GM15510 (cell line): ENCODE measurements around the gene RBM48.

Experiments
- POLR2A ChIP-seq: IDR thresholded peaks from 3 replicates; pipeline ENCODE4 v1.6.1; 2011; ENCODE audit warnings: borderline replicate concordance; ENCODE audit not compliant: insufficient read length; ENCODE audit errors: extremely low read depth

Gene RBM48

GRCh38 chr7:92527300-92528187, 1.1 kb upstream of the RBM48 start:
- TF ChIP-seq POLR2A = no peak

GRCh38 chr7:92528958-92529264, 316 bp downstream of the RBM48 start:
- no peak for TF ChIP-seq POLR2A

DNA sequence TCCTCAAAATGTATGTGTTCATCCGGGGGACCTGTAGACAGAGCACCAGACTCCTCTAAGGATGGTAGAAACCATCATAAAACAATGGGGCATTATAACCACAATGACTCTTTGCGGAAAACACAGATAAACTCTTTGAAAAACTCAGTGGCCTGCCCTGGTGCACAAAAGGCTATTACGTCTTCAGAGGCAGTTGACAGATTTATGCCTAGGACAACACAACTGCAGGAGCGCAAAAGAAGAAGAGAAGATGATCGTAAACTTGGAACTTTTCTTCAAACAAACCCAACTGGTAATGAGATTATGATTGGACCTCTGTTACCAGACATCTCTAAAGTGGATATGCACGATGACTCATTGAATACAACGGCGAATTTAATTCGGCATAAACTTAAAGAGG, 6.0 kb downstream of the RBM48 start:
- no peak for TF ChIP-seq POLR2A

DNA sequence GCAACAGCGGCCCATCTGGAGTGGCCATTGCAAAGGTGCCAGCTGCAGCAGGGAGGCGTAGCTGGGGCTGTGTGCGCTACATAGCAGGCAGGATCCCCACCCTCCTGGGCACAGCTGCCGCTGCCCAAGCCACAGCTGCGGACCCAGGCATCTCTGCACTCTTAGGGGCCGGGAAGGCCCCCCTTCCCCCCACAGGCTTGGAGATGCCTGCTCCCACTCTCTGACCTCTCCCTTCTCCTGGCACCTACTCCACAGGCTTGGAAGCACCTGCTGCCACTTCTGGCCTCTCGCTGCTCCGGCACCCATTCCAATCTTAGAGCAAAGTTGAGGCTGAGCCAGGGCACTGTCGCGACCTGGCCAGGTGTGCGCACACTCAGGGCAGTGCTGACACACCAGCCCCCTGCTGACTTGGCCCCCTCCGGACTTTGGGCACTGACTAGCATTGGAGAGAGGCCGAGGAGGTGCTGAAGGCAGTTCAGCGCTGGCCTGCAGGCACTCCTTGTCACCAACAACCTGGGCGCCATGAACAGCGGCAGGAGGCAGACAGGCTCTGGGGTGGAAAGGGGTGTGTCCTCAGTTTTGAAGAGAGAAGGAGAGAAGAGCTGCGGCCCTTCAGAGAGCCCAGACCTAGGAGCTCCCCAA, 18.4 kb downstream of the RBM48 start:
- no peak for TF ChIP-seq POLR2A

DNA sequence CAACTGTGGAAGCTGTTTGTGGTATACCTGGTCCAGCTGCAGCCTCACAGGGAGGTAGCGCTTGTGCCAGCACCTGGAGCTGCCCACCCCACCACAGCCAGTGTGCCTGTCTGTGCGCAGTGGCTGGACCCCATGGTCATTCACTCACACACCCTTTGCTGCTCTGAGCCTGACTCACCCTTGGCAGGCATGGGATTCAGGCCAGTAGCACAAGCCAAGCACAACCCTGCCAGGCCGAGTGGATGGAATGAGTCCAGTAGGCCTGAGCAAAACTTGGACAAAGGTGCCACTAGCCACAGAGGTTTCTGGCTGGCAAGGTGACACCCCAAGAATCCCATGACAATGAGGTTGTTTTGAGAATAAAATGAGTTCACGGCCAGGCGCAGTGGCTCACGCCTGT, 19.0 kb downstream of the RBM48 start:
- no peak for TF ChIP-seq POLR2A

- no peak for TF ChIP-seq POLR2A
Measured at GRCh38 chr7:92550194-92550593, 21.6 kb downstream of the RBM48 start.

- no peak for TF ChIP-seq POLR2A
Measured at GRCh38 chr7:92557249-92557648, 28.7 kb downstream of the RBM48 start.

GRCh38 chr7:92557808-92558362, 29.3 kb downstream of the RBM48 start:
- TF ChIP-seq POLR2A = no peak

DNA sequence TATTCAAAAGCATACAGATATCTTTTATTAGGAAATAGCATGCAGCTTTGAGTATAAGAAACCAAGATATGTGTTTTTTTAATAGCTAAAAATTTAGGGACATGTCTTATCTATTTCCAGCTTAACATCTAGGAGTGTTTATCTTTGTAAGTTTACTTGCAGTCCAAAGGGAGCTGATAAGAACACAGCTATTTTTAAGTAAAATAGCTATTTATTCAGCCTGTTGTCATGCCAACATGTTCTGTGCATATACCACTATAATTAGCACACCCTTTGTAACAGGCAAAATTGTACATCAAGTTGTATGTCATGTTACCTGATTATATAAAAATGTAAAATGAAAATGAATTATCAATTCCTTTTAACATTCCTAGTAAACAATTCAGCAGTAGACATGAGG, 32.0 kb downstream of the RBM48 start:
- TF ChIP-seq POLR2A = no peak

DNA sequence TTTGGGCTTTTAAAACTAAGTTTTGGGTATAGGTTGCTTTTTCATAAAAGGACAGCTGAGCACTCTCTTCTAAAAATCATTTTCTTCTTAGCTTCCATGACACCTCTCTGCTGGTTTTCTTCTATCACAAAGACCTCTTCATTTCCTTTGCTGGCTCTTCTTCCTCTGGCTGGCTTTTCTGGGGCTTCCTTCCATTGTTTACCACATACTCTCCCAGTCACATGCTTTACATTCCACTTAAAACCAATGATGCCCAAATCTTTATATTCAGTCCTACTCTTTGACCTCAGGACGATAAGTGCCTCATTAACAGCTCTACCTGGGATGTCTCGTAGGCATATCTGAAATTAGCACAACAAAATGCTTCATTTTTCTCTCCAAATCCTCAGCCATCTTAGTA, 34.8 kb downstream of the RBM48 start:
- TF ChIP-seq POLR2A = no peak

DNA sequence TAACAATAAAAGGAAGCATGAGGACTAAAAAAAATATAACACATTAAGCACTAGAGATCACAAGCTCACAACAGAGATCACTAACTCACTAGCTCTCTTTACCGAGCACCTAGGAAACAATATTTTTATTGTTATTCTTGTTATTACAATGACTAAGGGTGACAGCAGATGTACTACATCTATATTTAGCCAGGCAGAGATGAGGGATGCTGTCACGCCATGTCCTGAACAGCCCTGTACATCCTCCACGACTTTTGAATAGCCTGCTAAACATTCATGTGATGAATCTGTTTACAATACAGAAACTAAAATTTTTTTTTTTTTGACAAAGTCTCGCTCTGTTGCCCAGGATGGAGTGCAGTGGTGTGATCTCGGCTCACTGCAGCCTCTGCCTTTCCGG, 38.9 kb downstream of the RBM48 start:
- TF ChIP-seq POLR2A = no peak

DNA sequence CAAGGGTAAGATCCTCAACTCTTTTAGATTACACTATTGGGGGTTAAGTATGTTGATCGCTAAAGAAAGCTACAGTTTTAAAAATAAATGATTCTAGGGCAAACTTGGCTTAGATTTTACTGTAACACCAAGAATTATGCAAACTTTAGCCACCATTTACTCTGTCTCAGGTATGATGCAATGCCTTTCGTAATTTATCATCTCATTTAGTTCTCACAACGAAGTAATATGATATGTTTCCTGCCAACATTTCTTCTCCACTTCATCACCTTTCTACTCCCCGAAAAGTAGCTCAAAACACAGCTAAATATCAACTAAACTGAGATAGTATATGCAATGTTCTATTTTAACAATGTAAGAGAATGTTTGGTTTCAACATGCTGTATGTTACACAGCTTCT, 40.5 kb downstream of the RBM48 start:
- TF ChIP-seq POLR2A = no peak

DNA sequence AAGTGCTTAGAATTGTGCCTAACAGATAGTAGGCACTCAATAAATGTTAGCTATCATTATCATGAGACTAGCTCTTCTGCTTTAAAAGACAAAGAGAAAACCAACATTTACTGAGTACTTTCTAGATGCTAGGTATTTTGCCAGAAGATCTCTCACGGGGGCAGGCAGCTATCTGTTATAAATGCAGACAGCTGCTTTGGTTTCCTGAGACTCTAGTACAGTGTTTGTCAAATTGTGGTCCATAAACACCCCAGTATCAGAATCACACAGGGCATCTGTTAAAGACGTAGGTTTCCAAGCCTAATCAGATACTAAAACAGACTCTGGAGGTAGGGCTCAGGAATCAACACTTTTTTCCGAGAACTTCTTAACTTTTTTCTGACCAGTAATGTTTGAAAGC, 47.7 kb downstream of the RBM48 start:
- TF ChIP-seq POLR2A = no peak

DNA sequence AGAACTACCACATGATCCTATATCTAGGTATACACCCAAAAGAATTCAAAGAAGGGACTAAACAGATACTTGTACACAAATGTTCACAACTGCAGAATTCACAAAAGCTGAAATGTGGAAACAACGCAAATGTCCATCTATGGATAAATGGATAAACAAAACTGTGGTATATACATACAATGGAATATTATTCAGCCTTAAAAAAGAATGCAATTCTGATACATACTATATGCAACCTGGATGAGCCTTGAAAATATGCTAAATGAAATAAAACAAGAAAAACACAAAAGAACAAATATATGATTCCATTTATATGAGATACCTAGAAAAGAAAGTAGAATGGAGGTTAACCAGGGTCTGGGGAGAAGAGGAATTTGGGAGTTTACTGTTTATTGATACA, 54.4 kb downstream of the RBM48 start:
- no peak for TF ChIP-seq POLR2A

DNA sequence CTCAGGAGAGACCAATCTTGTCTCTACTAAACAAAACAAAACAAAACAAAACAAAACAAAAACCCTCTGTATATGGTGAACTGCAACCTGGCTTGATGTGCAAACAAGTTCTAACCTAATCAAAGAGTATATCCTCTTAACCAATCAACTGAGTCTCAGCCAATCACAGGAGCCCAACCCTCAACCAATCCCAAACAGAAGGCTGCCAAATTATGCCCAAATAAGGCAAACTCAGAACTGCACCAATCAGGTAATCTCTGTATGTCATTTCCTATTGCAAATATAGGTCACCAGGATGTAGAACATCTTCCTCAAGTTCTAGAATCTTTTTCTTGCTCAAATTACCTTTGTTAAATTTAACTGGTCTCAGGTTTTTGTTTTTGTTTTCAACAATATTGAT, 56.4 kb downstream of the RBM48 start:
- TF ChIP-seq POLR2A = no peak

GRCh38 chr7:92586403-92586802, 57.8 kb downstream of the RBM48 start:
- TF ChIP-seq POLR2A = no peak
